Activated T-cell treated with anti-CD3 and anti-CD28 coated beads for 1 hour (primary cell): Measurements from ENCODE around the gene GSDME.
"Not testable (repeated sequence)": the region's sequence is repeated elsewhere in the genome, so short reads cannot be mapped to it uniquely, and the experiment has no call there.

Source experiments
- DNase-seq: peaks from one replicate; pipeline ENCODE4 v3.0.0-alpha.2; 2020; ENCODE audit warnings: low read depth

The GSDME gene

DNA sequence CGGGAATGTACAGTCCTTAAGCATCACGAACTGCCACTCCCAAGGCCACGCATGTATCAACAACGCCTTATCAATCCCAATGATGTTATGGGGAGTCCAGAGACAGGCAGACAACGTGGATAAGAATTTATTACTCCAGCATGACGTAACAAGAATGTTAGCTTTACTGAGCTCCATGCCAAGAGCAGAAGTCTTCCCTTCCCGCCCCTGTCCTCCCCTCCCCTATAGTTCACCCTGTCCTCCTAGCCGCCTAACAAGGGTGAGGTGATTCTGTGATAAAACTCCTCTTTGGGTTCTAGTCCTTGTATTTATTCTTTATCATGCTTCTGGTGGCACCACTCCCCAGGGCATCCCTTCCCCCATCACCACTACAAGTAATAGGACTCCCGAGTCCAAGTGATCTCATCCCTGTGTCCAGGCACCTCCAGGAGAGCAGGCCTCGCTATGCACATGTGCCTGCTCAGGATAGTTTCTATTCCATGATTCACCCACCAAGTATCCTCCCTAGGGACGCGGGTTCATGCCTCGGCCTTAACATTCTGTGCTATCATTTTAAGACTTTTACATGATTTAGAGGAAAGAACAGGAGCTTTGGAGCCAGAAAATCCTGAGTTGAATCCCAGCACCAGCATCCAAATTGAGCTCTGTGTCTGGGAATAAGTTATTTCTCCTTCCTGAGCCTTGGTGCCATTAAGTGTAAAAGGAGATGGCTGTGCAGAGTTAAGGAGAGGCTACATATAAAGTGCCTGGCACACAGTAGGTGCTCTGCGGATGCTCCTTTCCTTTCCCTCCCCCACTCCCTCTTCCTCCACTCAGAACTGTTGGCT is 15.4 kb downstream of the GSDME start:
- no peak for DNase-seq

DNA sequence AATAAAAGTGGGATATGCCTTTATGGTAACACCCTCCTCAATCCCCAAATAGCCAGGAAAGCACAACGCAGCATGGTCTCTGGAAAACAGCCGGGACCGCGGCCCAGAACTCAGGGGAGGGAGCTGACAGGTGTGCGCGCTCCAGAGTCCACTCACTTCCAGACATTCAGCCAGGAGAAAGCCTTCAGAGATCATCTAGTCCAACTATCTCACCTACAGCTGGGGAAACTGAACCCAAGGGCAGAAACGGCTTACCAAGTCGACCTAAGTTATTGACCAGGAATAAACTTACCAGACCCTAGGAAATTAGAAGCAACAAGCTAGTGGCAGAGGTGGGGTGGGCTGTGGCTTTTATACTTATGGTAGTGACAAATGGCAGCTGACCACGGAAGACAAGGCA is 16.4 kb downstream of the GSDME start:
- DNase-seq = no peak

DNA sequence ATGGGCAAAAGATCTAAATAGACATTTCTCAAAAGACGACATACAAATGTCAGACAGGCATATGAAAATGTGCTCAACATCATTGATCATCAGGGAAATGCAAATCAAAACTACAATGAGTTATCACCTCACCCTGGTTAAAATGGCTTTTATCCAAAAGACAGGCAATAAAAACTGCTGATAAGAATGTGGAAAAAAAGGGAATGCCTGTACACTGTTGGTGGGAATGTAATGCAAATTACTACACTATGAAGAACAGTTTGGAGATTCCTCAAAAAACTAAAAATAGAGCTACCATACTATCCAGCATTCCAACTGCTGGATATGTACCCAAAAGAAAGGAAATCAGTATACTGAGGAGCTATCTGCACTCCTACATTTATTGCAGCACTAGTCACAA is 18.0 kb downstream of the GSDME start:
- no peak for DNase-seq

DNA sequence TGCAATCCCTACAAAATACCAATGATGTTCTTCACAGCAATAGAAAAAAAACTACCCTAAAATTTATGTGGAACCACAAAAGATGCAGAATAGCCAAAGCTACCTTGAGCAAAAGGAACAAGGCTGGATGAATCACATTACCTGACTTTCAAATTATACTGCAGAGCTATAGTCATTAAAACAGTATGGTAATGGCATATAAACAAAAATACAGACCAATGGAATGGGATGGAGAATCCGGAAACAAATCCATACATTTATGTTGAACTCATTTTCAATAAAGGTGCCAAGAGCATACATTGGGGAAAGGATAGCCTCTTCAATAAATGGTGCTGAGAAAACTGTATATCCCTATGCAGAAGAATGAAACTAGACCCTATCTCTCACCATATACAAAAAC is 18.7 kb downstream of the GSDME start:
- no peak for DNase-seq

DNA sequence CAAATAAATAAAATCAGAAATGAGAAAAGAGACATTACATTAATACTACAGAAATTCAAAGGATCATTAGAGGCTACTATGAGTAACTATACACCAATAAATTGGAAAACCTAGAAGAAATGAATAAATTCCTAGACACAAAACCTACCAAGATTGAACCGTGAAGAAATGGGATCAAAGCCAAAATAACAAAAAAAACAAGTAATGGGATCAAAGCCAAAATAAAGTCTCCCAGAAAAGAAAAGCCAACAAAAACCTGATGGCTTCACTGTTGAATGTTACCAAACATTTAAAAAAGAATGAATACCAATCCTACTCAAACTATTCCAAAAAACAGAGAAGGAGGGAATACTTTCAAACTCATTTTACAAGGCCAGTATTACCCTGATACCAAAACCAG is 20.0 kb downstream of the GSDME start:
- DNase-seq = no peak

DNA sequence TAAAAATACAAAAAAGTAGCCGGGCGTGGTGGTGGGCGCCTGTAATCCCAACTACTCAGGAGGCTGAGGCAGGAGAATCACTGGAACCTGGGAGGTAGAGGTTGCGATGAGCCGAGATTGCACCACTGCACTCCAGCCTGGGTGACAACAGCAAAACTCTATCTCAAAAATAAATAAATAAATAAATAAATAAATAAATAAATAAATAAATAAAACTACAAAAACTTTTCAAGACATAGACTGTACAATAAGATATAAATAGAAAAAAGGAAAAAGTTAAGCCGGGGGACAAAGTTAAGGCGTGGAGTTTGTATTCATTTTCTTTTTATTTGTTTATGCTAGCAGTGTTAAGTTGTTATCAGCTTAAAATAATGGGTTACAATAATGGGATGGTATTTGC is 21.7 kb downstream of the GSDME start:
- not testable (repeated sequence) for DNase-seq

DNA sequence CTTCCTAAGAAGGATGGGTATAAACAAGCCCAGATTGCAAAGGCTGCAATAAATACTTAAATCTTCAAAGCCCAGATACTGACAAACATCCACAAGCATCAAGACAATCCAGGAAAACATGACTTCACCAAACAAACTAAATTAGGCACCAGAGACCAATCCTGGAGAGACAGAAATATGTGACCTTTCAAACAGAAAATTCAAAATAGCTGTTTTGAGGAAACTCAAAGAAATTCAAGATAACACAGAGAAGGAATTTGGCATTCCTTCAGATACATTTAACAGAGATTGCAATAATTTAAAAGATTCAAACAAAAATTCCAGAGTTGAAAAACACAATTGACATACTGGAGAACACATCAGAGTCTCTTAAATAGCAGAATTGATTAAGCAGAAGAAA is 23.0 kb downstream of the GSDME start:
- no peak for DNase-seq

DNA sequence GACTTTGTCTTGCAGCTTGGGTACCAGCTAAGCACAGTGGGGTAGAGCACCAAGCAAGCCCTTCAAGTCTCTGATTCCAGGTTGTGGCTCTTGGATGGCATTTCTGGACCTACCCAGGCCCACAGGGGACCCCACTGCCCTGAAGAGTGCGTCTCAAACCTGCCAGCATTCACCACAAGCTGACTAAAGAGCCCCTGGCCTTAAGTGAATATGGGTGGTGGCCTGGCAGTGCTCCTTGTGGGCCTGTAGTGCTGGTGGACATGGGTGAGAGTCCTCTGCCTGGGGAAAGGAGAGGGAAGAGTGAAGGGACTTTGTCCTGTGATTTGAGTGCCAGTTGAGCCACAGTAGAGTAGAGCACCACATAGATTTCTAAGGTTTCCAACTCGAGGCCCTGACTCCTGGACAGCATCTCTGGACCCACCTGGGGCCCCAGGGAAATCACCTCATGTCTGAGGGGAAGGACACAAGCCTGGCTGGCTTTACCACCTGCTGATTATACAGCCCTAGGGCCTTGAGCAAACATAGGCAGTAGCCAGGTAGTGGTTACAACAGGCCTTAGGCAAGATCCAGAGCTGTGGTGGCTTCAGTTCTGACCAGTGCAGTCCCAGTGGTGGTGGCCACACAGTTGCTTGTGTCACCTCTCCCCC is 23.7 kb downstream of the GSDME start:
- DNase-seq = no peak

DNA sequence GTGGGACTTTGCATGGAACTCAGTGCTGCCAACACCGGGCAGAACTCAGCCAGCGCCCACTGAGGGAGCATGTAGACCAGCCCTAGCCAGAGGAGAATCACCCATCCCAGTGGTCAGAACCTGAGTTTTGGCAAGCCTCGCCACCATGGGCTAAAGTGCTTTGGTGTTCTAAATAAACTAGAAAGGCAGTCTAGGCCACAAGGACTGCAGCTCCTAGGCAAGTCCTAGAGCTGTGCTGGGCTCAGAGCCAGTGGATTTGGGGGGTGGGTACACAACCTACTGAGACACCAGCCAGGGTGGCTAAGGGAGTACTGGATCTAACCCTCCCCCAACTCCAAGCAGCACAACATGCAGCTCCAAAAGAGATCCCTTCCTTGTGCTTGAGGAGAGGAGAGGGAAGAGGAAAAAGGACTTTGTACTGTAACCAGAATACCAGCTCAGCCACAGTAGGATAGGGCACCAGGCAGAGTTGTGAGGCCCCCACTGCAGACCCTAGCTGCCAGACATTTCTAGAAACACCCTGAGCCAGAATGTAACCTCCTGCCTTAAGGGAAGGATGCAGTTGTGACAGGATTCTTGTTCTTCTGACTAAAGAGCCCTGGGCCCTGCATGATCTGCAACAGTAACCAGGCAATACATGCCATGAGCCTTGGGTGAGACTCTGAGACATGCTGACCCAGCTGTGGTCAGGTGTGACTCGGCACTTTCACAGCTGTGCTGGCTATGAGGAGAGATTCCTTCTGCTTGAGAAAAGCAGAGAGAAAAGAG is 24.4 kb downstream of the GSDME start:
- no peak for DNase-seq

DNA sequence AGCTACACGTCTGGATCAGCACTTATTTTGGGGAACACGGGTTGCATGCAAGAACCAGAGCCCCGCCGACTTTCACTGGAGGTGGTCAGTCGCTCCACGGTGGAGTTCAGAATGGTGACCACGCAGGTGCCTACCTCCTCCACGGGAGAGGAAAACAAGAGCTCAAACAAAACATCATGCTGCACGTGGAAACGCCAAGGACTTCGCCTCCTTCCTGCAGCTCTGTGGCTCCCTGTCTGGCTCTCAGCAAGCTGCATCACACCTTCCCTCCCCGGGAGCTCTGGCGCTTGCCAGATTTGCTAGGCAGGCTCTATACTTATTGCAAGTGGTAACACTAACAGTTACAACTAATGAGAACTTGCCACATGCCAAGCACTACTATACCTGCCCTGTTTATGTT is 26.0 kb downstream of the GSDME start:
- DNase-seq = no peak

DNA sequence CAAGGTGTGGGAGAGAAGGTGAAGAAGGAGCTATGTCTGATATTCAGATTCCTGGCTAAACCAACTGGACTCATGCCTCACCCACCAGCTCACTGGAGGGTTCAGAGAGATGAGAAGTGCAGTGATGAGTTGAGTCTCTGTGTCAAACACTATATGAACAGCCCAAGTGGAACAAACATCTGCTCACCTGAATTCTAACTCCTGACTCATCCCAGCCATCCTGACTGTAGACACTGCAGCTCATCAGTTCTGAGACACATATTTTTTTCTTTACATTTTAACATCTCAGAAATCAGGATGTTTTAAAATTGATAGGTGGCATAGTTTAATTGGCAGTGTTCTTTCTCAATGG is 27.3 kb downstream of the GSDME start:
- DNase-seq = no peak

DNA sequence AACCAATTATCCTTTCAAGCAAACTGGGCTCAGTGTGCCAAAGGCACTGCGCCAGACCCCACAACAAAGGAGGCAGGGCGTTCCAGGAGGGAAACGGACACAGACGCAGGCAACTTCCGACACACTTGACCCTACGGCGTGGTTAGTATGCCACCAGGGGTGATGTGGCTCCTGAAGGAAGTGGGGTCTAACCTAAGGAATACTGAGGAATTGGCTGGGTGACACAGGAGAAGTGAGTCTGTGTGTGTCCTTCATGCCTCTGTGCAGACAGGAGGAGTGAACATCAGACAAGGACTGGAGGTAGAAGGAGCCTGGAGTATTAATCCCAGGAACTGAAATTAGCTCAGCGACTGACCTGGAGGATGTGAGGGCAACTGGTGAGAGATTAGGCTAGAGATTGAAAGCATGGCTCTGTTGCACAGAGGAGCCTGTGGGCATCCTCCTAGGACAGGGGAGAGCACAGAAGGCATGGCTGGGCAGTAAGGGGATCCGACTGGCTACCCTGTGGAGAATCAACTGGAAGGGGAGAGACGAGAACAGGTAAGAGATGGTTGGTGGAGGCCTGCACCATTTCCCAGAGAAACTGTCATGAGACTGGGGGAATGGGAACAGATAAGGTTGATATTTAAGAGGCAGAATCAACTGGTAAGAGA is 27.8 kb downstream of the GSDME start:
- DNase-seq = no peak

DNA sequence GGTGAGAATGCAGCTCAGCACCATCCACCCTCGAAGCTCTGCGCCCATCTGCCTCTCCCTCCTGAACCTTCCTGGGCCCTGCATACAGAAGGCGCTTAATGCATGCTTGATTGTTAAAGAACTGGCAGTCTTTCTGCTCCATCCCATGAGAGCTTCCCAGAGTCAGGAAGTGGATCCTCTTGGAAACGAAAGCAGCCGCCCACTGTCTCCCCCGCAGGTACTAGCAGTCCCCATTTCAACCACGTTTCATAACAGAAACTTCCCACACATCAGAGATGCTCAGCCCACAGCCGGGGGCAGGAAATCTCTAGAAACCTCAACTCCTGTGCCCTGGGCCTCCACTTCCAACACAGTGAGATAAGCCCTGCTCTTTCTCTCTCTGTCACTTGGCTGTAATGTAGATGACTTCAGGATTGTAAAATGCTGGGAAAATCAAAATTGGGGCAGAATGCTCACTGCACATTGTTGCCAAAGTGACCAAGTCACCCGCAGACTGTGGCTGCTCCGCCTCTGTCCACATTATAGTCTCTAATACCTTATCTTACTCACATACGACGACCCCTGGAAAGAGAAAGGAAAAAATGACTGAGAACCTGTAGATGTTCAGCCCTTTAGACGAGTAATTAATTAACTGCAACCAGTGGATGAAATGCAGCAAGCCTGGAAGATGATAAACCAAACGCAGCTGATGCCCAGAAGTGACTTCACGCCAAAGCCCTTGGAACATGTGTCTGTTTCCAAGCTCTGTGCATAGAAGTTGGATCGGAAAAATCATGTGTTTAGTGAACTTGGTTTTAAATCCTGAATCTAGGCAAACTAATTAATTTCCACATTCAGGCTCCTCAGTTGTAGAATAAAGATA is 28.5 kb downstream of the GSDME start:
- no peak for DNase-seq

DNA sequence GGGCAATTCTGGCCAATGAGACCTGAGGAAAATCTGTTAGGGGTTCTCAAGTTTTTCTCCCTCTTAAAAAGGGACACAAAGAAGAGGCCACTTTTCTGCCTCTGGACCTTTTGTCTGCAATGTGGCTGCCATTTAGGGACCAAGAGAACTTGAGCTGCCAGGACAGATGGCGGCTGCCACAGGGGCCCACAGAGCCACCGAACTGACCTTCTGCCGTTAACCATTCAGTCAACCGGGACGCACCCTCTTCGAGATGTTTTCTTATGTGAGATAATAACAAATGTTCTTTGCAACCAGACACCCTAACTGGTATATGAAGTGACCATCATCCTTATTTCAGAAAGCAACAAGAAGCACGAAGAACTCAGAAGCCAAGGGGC is 29.2 kb downstream of the GSDME start:
- no peak for DNase-seq

DNA sequence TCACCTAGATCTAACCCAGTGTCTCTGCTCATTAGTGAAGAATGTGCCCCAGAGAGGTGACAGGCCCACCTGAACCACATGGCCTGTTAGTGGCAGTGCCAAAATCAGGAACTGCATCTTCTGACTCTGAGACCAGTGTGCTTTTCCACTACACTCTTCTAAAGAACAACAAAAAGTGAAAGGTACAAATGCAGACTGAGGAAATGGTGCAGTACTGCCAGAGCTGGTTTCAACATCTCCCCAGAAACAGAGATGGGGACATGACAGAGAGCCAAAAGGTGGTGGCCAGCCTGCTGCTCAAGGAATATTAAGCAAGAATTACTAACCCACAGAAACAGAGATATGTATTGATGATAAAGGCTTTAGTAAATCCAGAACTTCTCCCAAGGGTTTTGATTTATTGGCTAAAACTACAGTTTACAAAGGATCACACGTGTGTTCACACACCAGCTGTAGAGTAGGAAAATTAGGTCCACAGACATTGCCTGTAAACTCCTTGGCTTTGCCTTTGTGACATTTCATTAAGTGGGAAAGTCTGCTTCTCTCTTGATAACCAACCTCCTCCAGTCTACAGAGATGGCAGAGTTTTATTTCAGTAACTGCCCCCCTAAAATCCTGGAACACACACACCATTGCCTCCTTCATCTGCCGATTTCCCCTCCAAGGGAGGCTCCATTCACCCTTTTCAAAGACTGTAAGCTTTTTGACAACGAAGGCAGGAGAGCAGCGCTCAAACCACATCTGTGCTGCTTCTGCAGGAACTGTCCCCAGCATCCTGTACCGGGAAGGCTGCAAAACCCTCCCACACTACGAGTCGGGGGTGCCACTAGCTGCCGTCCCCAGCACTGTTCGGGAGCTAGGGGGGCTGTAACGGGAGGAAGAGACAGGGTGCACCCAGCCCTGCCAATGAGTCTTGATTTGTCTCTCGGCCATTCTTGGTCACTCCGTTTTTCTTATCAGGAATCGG is 29.8 kb downstream of the GSDME start:
- DNase-seq = no peak

DNA sequence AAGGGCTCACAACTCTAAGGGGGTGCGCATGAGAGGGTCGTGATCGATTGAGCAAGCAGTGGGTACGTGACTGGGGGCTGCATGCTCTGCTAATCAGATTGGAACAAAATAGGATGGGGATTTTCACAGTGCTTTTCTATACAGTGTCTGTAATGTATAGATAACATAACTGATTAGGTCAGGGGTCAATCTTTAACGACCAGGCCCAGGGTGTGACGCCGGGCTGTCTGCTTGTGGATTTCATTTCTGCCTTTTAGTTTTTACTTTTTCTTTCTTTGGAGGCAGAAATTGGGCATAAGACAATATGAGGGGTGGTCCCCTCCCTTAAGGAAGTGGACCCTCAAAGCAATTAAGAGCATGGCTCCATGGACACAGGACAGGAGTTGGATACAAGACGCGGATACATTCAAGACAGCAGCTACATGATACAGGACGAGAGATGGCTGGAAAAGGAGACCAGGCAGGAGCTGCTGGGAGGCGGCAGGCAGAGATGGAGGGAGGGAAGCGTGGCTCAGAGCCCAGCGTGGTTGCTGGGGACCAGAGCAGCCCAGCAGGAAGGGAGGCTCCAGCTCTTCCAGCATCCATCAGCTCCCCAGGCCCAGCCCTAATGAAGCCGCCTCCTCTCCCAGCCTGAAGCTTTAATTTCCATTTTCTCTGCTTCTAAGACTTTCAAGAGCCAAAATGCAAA is 31.6 kb downstream of the GSDME start:
- no peak for DNase-seq

DNA sequence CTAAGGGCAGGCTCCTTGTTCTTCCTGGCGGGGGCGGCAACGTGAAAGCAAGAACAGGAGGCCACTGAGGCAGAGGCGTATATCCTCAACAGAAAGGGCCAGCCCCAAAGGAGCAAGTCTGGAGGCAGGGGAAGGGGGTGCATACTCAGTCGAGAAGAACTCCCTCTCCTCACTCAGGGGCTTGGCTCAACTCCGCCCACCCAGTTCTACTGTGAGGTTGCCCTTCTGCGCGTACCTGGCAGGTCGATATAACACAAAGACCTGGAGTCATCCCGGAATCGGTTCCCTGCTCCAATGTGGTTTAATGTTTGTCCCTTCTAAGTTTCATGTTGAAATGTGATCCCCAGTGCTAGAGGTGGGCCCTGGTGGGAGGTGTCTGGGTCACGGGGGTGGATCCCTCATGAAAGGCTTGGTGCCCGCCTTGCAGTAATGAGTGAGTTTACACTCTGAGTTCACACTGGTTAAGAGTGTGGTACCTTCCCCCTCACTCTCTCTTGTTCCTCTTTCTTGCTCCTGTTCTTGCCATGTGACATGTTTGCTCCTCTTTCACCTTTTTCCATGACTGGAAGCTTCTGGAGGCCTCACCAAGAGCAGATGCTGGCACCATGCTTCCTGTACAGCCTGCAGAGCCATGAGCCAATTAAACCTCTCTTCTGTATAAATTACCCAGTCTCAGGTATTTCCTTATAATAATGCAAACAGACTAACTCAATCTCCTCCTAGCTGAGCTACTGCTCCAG is 32.6 kb downstream of the GSDME start:
- no peak for DNase-seq

DNA sequence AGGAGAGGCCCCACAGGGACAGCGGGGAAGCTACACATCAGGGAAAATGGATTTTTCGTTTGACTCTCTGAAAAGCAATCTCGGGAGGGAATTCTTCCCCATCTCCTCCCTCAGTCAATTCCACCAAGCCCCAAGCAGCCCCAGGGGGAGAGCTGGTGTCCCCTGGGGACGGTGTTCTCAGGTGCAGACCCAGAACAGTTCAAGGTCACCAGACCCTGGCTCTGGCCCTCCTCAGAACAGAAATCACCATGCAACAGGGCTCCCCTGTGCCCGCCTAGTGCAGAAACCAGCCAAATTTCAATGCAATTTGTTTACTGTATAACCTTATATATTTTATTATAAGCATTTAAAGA is 34.1 kb downstream of the GSDME start:
- no peak for DNase-seq
